Uterus (tissue), 2 donors: ENCODE results near the gene SLC16A6.

ENCODE experiments used
- CTCF ChIP-seq, 4 experiments: fragments of 200-600 bp in 2 of 4; fragments of 450-650 bp in 2 of 4; sonication (generic) in 2 of 4; IDR thresholded peaks; one replicate each; pipeline ENCODE4 v1.5.1; 2016 to 2019; ENCODE audit warnings: antibody characterized with exemption in 4 of 4, mild to moderate bottlenecking in 2 of 4, moderate library complexity in 1 of 4
- POLR2A ChIP-seq, 2 donors: fragments of 450-650 bp; IDR thresholded peaks; one replicate each; pipeline ENCODE4 v1.6.1; 2016; ENCODE audit warnings: antibody characterized with exemption in 2 of 2, mild to moderate bottlenecking in 1 of 2, moderate library complexity in 1 of 2

- TF ChIP-seq CTCF (IDR thresholded peaks at IDR 0.05) (no peak), POLR2A (IDR thresholded peaks at IDR 0.05) (no peak)
These were observed 19.2 kb upstream of the SLC16A6 start for GRCh38 chr17:68310152-68310551.
